Bronchus fibroblast of lung (primary cell): ENCODE data around the gene LHFPL3. TPM values are rescaled to one million over a fixed set of nuclear protein-coding genes. Genes with fewer than 3 reads are reported as not detected.

Experiments used
- total RNA-seq: library from RNA; depleted of rRNA; stranded (reverse); fragments of >200 nt; gene quantifications from 2 replicates; pipeline ENCODE4 v1.2.3, GENCODE V29; 2015

Gene LHFPL3
- total RNA-seq, result not detected in 2 replicates

DNA sequence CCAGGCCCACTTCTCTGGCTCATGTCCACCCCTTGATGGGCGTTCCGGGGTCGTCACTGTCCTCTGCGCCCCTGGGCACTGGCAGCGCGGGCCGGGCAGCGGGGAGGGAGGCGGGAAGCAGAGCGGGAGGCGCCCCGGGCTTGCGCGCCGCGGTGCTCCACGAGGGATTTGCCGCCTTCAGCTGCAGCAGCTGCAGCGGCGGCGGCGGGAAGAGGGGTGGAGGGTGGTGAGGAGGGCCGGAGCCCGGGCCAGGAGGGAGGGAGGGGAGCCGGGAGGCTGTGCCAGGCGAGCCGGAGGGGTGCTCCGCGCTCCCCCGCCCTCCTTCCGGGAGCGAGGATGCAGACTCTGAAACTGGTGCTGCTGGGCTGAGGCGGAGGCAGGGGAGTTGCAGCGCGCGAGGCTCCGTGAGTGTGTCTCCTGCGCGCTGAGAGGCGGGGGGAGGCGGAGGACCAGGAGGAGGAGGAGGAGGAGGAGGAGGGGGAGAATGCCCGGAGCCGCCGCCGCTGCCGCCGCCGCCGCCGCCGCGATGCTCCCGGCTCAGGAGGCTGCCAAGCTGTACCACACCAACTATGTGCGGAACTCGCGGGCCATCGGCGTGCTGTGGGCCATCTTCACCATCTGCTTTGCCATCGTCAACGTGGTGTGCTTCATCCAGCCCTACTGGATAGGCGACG lies at the start of gene LHFPL3:
Gene LHFPL3, plus strand, starts transcription at position 308 of the 674 bp plus-strand sequence.

Other genes with a start within 250 kb of the LHFPL3 start
- 12.9 and 15.6 TPM in 2 replicates for gene ORC5, start 120.6 kb upstream of the LHFPL3 start, total RNA-seq